ENCODE results near the gene LRRC63.

LRRC63 gene

GRCh38 chr13:46313432-46314257, 101.9 kb downstream of the LRRC63 start:
- DNase-seq, result no peak

GRCh38 chr13:46314587-46314986, 102.9 kb downstream of the LRRC63 start:
- no peak for DNase-seq

GRCh38 chr13:46315036-46315435, 103.3 kb downstream of the LRRC63 start:
- DNase-seq, result no peak

GRCh38 chr13:46315491-46316075, 103.9 kb downstream of the LRRC63 start:
- DNase-seq, result no peak

GRCh38 chr13:46317120-46317519, 105.4 kb downstream of the LRRC63 start:
- no peak for DNase-seq

GRCh38 chr13:46318986-46319385, 107.3 kb downstream of the LRRC63 start:
- no peak for DNase-seq

GRCh38 chr13:46320406-46320805, 108.7 kb downstream of the LRRC63 start:
- no peak for DNase-seq

GRCh38 chr13:46320821-46321220, 109.1 kb downstream of the LRRC63 start:
- no peak for DNase-seq

GRCh38 chr13:46321494-46322225, 109.9 kb downstream of the LRRC63 start:
- peak; percentile 64 for DNase-seq

GRCh38 chr13:46324976-46325375, 113.2 kb downstream of the LRRC63 start:
- DNase-seq, result no peak
